Epidermal melanocyte (primary cell): ENCODE results near the gene DDN.

ENCODE experiments used
- DNase-seq: peaks from one replicate; pipeline ENCODE4 v3.0.0; 2011; ENCODE audit warnings: low spot score; ENCODE audit not compliant: insufficient read length

Gene DDN

DNA sequence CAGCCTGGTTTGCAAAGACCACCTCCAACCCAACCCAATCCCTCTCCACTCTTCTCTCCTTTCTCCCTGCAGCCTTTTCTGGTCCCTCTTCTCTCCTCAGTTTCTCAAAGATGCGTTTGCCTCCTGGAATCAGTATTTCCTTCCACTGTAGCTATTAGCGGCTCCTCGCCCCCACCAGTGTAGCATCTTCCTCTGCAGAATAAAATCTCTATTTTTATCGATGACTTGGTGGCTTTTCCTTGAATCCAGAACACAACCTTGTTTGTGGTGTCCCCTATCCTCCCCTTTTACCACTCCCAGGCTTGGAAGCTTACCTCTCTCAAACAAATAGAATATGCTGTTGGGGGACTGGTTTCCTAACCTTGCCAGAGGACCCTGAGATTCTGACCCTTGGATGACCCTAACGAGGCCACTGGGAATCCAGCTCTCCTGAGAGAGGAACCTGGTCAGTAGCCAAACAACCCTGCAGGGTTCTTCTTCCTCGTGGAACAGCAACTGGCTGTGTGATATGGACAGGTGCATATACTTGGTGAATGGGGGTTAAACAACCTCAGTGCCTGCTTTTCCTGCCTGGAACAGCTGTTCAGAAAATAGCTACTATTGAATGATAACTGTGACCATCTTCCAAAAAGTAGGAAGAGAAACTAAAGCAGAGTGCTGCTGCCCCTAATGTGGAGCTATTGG, 16.6 kb downstream of the DDN start:
- no peak for DNase-seq

- no peak for DNase-seq
Measured at GRCh38 chr12:48981757-48982157, 17.4 kb downstream of the DDN start.

- no peak for DNase-seq
Measured at GRCh38 chr12:48980953-48981756, 18.0 kb downstream of the DDN start.

DNA sequence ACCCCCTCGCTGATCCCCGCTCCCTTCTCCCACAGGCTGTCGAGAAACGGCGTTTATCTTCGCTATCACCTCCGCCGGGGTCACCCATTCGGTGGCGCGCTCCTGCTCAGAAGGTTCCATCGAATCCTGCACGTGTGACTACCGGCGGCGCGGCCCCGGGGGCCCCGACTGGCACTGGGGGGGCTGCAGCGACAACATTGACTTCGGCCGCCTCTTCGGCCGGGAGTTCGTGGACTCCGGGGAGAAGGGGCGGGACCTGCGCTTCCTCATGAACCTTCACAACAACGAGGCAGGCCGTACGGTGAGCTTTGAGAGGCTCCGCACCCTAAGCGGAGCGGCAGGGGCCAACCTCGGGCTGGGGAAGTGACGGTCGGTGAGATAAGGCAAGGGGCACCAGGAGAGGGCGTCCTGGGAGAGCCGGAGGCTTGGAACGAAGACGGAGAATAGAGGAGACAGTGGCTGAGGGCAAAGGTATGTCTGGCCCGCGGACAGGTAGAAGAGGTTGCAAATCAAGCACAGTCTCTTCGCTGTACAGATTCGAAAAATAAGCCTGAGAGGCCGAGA, 18.7 kb downstream of the DDN start:
- peak; percentile 19 for DNase-seq

DNA sequence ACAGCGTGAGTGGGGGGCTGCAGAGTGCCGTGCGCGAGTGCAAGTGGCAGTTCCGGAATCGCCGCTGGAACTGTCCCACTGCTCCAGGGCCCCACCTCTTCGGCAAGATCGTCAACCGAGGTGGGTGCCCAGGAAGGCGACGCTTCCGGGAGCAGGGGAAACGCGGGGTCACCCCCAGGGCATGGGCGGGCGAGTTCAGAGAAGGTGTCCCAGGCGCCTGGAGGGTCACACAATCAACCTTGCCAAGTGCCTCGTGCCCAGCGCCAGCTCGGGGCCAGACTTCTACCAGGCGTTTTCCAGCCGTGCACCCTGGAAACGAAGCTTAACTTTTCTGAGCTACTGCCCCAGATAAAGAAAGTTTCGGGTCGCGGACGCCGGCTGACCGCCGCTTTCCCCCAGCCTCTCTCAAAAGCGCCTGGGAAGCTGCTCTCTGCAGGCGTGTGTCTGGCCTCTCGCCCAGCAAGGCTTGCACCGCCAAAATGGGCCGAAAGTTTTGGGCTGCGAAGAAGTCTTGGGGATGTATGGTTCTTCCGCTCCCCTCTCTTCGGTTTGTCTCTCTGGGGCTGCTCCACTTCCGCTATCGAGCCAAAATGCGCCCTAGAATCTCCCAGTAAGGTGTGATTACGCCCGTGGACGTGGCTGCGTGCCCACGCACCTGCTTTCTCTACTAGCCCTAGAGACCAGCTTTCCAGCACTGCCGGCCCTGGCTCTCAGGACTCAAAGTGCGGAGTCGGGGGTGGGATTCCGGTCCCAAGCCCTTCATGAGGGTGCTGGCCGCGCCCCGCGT, 19.4 kb downstream of the DDN start:
- DNase-seq = peak; percentile 32

GRCh38 chr12:48978741-48979601, 20.2 kb downstream of the DDN start:
- peak; percentile 37 for DNase-seq

DNA sequence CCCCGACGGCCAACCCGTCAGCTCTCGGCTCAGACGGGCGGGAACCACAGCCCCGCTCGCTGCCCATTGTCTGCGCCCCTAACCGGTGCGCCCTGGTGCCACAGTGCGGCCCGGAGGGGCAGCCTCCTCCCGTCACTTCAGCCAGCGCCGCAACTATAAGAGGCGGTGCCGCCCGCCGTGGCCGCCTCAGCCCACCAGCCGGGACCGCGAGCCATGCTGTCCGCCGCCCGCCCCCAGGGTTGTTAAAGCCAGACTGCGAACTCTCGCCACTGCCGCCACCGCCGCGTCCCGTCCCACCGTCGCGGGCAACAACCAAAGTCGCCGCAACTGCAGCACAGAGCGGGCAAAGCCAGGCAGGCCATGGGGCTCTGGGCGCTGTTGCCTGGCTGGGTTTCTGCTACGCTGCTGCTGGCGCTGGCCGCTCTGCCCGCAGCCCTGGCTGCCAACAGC, 20.9 kb downstream of the DDN start, which contains the start of gene WNT1:
TSS of gene WNT1 (plus strand) at position 32 of the 450 bp plus-strand sequence. CDS start at position 361, 329 bp downstream.
- no peak for DNase-seq

DNA sequence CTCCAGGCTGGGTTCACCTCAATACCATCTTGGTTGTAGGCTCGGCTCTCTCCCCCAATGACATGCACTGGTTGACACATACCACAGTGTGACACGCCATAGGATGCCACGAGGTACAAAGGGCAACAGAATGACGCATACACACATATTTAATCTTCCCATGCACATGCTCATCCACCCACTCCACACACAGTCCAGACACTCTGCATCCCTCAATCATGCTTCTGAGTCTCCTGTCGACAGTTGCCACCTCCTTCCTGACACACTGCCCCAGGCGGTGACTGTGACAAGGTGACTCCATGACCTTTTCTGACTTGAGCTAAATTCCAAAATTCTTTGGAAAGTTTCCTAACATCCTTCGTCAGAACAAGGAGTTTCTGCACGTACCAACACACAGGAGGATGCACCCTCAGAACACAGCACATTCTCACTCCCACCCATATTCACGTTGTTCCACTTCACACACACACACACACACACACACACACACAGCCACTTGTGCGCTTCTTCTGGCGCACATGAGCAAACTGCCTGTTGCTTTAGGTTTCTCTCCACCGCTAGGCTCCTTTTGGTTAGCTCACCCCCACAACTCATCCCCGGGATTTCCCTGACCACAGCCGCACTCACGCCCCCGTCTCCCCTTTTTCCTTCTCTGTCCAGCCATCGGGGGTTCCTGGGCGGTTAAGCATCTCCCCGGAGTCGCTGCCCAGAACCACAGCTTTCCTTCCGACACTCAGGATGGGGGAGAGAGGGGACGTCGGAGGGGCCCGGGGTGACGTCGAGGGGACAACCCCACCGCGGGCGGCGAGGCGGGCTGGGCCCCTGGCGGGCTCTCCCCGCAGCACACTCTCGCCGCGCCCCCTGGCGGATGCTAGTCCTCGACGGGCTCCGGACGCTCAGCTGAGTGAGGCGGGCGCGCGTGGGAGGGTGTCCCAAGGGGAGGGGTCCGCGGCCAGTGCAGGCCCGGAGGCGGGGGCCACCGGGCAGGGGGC, 21.6 kb downstream of the DDN start:
- DNase-seq = peak; percentile 57

DNA sequence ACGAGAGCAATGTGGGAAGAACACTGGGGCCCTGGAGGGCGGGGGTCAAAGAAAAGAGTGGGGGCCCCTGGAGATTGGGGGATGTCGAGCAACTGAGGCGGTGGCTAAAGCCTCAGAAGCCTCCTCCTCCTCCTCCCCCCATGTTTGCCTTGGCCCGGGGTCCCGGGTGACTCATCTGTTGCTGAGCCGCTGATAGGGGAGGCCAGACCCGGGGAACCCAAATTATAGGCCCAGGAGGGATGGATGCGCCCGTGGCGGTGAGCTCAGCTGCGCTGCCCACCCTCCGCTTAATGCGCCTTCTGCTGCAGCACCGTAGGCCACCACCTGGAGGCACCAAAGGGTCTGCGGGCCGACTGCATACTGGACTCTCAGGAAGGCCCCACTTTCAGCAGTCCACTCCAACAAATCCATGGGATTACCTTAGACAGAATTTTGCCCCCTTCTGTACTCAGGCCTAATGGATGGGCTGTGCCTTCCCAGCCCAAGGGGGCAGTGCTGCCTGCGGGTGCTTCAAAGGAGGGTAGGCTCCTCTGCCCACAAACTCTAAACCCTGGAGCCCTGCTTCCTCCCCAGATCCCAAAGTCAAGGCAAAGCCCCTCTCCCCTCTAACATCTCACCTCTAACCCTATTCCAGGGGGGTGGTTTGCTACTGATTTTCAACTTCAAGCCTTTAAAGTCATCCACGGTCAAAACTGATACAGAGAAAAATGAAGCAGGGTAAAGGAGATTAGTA, 25.1 kb downstream of the DDN start:
- peak; percentile 32 for DNase-seq

DNA sequence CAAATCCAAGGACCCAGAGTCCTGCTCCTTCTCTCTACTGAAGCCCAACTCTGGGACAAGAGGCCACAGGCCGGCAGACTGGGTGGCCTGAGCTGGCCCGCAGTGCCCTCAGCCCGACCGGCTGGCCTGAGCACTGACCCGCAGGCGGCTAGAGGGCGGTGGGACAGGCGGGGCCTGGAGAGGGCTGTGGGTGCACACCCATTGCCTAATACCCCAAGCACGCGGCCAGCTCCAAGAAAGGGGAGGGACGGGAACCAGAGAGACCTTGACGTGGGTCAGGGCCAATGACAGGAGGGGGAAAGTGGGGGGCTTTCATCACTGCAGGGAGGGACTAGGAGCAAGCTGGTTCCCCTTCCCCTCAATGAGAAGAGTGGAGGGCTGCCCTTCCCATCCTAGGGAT, 25.6 kb downstream of the DDN start:
- DNase-seq = peak; percentile 16

DNA sequence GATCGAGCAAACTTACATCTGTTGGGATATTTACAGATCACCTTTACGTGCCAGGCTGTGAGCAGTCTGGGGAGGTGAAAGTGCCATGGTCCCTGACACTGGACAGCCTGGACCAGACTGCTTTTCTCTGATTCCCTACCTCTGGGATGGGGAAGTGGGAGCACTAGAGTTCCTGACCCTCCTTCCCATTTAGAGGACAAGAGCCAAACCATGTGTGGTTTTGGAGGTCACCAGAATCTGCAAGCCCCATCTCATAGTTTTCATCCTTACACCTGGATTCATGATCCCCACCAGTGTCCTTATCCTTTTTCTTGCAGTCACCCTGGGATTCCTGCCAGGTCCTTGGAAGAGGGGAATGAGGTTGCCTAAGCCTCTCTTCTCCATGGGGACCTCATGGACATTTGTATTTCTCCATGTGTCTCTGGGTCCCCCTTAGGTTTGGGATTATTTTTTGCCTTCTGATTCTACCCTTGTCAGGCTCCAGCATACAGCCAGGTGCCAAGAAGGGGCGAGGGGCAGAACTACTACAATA, 26.2 kb downstream of the DDN start:
- peak; percentile 13 for DNase-seq

- peak; percentile 14 for DNase-seq
Measured at GRCh38 chr12:48972213-48972951, 26.8 kb downstream of the DDN start.

- DNase-seq = no peak
Measured at GRCh38 chr12:48970702-48971334, 28.4 kb downstream of the DDN start.

- no peak for DNase-seq
Measured at GRCh38 chr12:48969833-48970701, 29.1 kb downstream of the DDN start.

GRCh38 chr12:48969160-48969771, 29.9 kb downstream of the DDN start:
- DNase-seq = no peak

GRCh38 chr12:48968467-48968866, 30.7 kb downstream of the DDN start:
- no peak for DNase-seq
